BLaER1 (cell line): ENCODE data around the gene SHISAL1.
A peak's percentile ranks its signal among the peaks of the same experiment; 100 is the strongest.

ENCODE experiments used
- H3K27ac ChIP-seq: shearing (Covaris generic); formaldehyde crosslinking; 2 replicates; pipeline ENCODE4 v1.8.1; 2022
- H3K27me3 ChIP-seq: shearing (Covaris generic); formaldehyde crosslinking; 2 replicates; pipeline ENCODE4 v1.8.1; 2022
- H3K36me3 ChIP-seq: shearing (Covaris generic); formaldehyde crosslinking; 2 replicates; pipeline ENCODE4 v1.8.1; 2022
- H3K4me1 ChIP-seq: shearing (Covaris generic); formaldehyde crosslinking; 2 replicates; pipeline ENCODE4 v1.8.1; 2022
- H3K4me2 ChIP-seq: shearing (Covaris generic); formaldehyde crosslinking; 2 replicates; pipeline ENCODE4 v1.8.1; 2022
- H3K4me3 ChIP-seq: shearing (Covaris generic); formaldehyde crosslinking; 2 replicates; pipeline ENCODE4 v1.8.1; 2022
- H3K9ac ChIP-seq: shearing (Covaris generic); formaldehyde crosslinking; 2 replicates; pipeline ENCODE4 v1.8.1; 2022
- H3K9me3 ChIP-seq: shearing (Covaris generic); formaldehyde crosslinking; 2 replicates; pipeline ENCODE4 v1.8.1; 2022
- H4K20me1 ChIP-seq: shearing (Covaris generic); formaldehyde crosslinking; 2 replicates; pipeline ENCODE4 v1.8.1; 2022
- Cebpa-rat ChIP-seq: shearing (Covaris generic); IDR thresholded peaks from 2 replicates; pipeline ENCODE4 v1.8.1; 2022

The SHISAL1 gene

DNA sequence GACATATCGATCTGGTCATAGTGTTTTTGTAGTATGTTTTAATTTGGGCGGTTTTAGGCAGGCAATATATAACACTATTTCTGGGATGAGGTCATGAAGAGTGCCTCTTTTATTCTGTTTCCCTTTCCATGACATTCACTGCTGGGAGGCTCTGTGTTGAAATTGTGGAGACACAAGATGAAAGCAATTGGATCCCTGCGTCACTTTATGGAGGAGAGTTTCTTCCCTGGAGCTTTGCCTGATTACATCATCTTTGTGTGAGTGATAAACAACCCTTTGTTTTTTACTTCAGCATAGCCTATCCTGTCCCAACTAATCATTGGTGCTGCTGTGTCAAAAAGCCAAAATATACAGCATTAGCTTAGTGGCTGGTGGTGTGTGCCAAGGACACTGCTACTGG, 83.4 kb downstream of the SHISAL1 start:
- no peak overlapping the region for H3K4me2 ChIP-seq
- H3K9me3 ChIP-seq = peaks cover 8% of the 10 kb centered on the region
- H3K36me3 ChIP-seq = no peaks in the 10 kb centered on the region
- H3K4me3 ChIP-seq = no peak overlapping the region
- peaks cover 14% of the 10 kb centered on the region; the same call in 1 of the 2 replicates for H3K27me3 ChIP-seq
- no peaks in the 10 kb centered on the region for H4K20me1 ChIP-seq
- H3K9ac ChIP-seq = no peak overlapping the region
- H3K4me1 ChIP-seq = no peaks in the 10 kb centered on the region
- TF ChIP-seq Cebpa-rat = no peak
- H3K27ac ChIP-seq = no peak overlapping the region

DNA sequence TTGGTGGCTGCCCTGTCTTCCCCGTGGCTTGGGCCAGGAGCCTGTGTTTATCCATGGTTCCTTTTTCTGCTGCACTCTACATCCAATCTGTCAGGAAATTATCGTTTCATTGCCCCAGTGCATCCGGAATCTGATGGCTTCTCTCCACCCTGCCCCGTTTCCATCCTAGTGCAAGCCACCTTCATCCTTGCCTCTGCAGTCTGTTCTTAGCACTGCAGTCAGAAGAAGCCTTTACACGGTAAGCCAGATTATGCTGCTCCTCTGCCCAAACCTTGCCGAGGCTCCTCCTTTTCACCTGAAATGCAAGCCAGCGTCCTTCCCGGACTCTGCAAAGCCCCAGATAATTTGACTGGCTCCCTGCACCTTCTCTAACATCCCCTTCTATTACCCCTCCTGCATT, 86.9 kb downstream of the SHISAL1 start:
- Histone ChIP-seq H3K9ac (no peak overlapping the region), H3K27me3 (peaks cover 14% of the 10 kb centered on the region; the same call in 1 of the 2 replicates), H3K4me3 (no peak overlapping the region), H3K4me2 (no peak overlapping the region), H4K20me1 (no peaks in the 10 kb centered on the region), H3K36me3 (no peaks in the 10 kb centered on the region), H3K4me1 (peaks cover 18% of the 10 kb centered on the region), H3K9me3 (peaks cover 8% of the 10 kb centered on the region), H3K27ac (no peak overlapping the region)
- TF ChIP-seq Cebpa-rat = no peak

DNA sequence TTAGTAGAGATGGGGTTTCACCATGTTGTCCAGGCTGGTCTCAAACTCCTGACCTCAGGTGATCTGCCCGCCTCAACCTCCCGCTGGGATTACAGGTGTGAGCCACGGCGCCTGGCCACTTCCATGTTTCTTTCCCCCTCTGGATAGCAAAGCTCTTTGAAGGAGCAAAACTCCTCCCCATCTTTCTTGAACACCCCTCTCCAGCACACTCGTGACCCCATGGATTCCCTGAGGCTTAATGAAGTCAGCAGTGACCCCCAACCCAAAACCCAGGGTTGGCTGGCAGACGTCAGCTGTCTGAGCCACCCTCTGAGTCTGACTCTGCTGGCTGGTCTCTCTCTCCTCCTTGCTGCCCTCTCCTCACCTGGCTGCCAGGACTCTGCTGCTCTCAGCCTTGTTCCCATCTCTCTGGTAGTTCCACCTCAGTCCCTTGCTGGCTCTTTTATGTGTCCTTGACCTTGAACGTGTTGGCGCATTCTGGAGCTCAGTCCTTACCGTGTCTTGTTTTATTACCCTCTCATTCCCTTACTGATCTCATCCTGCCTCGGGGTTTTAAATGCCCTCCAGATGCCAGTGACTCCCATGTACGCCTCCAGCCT, 87.6 kb downstream of the SHISAL1 start:
- H3K4me1 ChIP-seq = peaks cover 23% of the 10 kb centered on the region
- no peak overlapping the region for H3K4me2 ChIP-seq
- H3K9me3 ChIP-seq = peaks cover 8% of the 10 kb centered on the region
- no peak overlapping the region for H3K27ac ChIP-seq
- H3K27me3 ChIP-seq = peaks cover 14% of the 10 kb centered on the region; the same call in 1 of the 2 replicates
- no peaks in the 10 kb centered on the region for H4K20me1 ChIP-seq
- no peak overlapping the region for H3K4me3 ChIP-seq
- H3K9ac ChIP-seq = no peak overlapping the region
- H3K36me3 ChIP-seq = no peaks in the 10 kb centered on the region
- TF ChIP-seq Cebpa-rat = no peak

DNA sequence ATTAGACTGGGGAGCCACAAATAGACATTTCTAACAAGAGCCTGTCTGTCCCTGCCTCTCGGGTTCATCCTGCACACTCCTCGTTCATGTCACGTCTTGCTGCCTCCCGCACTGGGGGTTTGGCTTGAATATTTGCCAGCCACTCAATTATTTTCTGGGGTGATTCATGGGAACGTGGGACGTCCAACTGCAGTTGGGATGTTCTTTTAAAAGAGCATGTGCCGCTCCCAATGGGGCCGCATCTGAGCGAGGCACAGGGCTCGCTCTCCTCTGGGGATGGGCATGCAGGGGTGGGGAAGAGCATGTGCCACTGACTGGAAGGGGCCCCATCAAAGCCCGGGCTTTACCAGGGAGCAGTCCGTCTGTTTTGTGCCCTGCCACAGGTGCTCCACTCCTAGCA, 88.6 kb downstream of the SHISAL1 start:
- H3K9me3 ChIP-seq = peaks cover 8% of the 10 kb centered on the region
- no peaks in the 10 kb centered on the region for H3K36me3 ChIP-seq
- no peak overlapping the region for H3K4me2 ChIP-seq
- peaks cover 14% of the 10 kb centered on the region; the same call in 1 of the 2 replicates for H3K27me3 ChIP-seq
- H3K4me3 ChIP-seq = no peak overlapping the region
- no peaks in the 10 kb centered on the region for H4K20me1 ChIP-seq
- no peak overlapping the region for H3K27ac ChIP-seq
- TF ChIP-seq Cebpa-rat = no peak
- H3K4me1 ChIP-seq = peaks cover 23% of the 10 kb centered on the region
- H3K9ac ChIP-seq = no peak overlapping the region

DNA sequence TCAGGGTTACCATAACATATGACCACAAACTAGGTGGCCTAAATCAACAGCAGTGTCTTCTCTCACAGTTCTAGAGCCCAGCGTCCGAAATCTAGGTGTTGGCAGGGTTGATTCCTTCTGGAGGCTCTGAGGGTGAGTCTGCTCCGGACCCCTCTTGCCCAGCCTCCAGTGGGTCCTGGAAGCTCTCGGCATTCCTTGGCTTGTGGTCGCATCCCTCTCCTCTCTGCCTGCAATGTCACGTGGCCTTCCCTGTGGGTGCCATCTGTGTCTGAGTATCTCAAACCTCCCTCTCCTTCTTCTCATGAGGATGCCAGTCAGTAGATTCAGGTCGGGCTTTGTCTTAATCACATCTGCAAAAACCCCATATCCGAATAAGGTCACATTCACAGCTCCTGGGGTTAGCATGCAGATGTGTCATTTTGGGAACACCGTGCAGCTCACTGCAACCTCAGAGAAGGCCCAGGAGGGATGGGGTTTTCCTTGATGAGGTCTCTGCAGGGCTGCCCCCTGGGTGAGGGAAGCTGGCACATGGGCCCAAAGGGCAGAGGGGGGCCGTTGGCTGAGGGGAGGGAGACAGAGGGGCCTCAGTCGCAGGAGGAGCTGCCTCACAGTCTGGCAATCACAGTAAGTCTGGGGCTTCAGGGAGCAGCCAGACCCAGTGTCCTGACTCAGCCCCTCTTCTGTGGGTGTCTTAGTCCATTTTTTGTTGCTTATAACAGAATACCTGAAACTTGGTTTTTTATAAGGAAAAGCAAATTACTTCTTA, 90.9 kb downstream of the SHISAL1 start:
- Histone ChIP-seq H3K9ac (no peak overlapping the region), H3K36me3 (no peaks in the 10 kb centered on the region), H4K20me1 (no peaks in the 10 kb centered on the region), H3K4me3 (no peak overlapping the region), H3K27me3 (peaks cover 14% of the 10 kb centered on the region; the same call in 1 of the 2 replicates), H3K4me1 (peaks cover 23% of the 10 kb centered on the region), H3K4me2 (peak overlapping the region; percentile 56; the same call in 1 of the 2 replicates), H3K27ac (no peak overlapping the region), H3K9me3 (no peaks in the 10 kb centered on the region; the same call in 1 of the 2 replicates)
- TF ChIP-seq Cebpa-rat = no peak

DNA sequence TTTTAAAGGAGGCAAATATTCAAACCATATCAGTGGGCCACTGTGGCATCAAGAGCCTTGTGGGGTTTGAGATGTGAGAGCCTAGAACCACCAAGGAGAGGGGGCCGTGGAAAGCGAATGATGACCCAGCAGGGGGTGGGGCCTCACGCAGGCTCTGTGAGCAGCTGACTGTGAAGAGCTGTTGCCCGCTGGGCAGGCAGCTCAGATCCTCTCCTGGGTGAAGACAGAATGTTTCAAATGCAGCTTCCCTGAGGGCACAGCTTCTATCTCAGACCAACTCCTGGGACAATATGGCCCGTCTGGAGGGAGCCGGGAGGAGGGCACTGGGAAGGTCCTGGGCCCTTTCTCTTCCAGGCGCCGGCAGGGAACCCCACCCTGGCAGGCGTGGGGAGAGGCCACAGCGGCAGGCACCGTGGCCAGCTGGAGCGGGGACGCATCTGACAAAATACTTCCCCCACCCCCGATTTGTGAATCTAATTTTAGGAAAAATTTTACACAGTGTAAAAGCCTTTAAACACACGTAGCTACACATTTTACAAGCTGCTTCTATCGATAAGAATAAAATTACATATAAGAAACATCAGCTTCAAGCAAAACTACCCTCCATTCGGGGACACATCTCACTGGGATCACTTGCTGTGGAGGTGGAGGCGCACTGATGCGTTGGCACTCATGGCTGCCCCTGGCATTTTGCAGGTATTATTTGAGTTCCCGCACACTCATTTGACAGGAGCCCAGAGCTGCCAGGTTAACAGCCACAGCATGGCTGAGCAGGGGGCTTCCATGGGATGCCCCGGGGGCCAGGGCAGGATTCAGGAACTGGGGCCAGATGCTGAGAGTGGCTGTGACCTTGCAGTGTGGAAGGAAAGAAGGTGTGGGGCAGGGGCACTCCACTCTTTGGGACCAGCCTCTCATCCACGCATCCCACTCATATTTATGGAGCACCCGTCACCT, 91.7 kb downstream of the SHISAL1 start:
- Histone ChIP-seq H3K36me3 (no peaks in the 10 kb centered on the region), H3K27ac (no peak overlapping the region), H3K9ac (no peak overlapping the region), H3K9me3 (no peaks in the 10 kb centered on the region; the same call in 1 of the 2 replicates), H3K4me3 (no peak overlapping the region), H3K27me3 (peaks cover 11% of the 10 kb centered on the region; the same call in 1 of the 2 replicates), H3K4me2 (peak overlapping the region; percentile 29), H4K20me1 (no peaks in the 10 kb centered on the region), H3K4me1 (peaks cover 23% of the 10 kb centered on the region)
- TF ChIP-seq Cebpa-rat = no peak

DNA sequence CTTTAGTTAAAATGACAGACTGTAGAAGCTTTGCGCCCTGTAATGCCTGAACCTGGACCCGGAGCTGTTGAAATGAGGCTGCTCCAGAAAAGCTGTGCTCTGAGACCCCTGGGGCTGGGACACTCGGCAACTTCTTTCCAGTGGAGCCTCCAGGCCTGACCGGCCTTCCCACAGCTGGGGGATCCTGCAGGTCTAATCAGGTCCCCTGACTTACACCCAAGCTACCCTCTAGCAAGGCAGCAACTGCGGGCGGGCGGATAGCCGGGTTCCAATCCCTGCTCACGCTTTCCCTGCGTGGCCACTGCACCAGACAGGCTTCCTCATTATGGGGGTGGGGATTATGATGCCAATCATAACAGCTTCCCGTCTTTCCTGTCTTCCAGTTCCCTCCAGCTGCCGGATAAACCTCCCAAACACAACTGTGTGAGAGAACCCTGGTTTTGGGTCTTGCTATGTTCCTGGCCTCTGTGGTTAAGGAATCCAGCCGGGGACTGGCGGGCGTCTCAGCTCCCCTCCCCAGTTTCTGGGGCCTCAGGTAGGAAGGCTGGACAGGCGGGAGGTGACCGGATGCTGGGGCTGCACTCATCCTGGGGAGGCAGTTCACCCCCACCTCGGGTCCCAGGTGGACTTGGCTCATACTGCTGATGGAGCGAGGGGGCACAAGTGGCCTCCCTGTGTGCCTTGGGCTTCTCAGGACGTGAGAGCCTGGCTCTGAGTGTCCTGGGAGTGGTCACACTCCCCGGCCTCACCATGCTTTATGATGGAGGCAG, 93.5 kb downstream of the SHISAL1 start:
- Histone ChIP-seq H3K4me3 (no peak overlapping the region), H3K4me1 (peaks cover 23% of the 10 kb centered on the region), H3K36me3 (no peaks in the 10 kb centered on the region), H3K9me3 (peaks cover 14% of the 10 kb centered on the region), H3K27ac (no peak overlapping the region), H3K9ac (no peak overlapping the region), H3K27me3 (no peaks in the 10 kb centered on the region), H4K20me1 (no peaks in the 10 kb centered on the region), H3K4me2 (no peak overlapping the region)
- TF ChIP-seq Cebpa-rat = no peak

DNA sequence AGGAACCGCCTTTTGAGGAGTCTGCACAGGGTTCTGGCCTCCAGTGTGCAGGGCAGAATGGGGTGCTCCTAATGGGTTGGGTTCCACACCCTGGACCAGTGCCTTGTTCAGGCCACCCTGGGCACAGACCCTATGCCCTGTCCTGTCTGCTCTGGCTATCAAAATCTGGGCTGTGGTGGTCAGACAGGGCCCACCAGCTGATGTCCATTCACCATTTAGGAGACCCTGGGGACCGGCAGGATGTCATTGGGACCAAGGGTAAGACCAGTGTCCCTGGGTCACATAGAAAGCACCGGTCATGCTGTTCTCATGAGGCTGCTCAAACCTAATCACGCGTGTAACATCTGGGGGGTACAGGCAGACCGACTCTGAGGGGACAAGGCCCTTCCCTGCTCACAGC, 94.7 kb downstream of the SHISAL1 start:
- Histone ChIP-seq H3K4me3 (no peak overlapping the region), H3K9ac (no peak overlapping the region), H3K4me1 (peaks cover 23% of the 10 kb centered on the region), H3K9me3 (peaks cover 16% of the 10 kb centered on the region), H3K27ac (no peak overlapping the region), H3K36me3 (no peaks in the 10 kb centered on the region), H3K27me3 (no peaks in the 10 kb centered on the region), H4K20me1 (no peaks in the 10 kb centered on the region), H3K4me2 (no peak overlapping the region)
- TF ChIP-seq Cebpa-rat = no peak

DNA sequence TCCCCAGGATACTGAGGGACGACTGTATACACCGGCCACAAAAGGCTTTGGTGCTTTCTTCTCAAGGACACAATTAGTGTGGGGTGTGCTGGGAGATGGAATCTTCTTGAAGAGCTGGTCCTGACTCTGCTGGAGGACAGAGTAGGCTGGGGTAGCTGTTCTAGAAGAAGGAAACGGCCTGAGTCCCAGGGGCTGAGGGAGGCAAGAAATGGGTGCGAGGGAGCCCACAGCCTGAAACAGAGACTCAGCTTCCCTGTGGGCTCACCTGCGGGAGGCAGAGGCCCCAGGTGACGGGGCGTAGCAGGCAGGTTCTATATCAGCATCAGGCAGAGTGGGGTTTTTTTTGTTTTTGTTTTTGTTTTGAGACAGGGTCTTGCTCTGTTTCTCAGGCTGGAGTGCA, 95.4 kb downstream of the SHISAL1 start:
- H3K4me1 ChIP-seq = peaks cover 20% of the 10 kb centered on the region
- no peak overlapping the region for H3K4me2 ChIP-seq
- no peaks in the 10 kb centered on the region for H3K27me3 ChIP-seq
- H3K9ac ChIP-seq = no peak overlapping the region
- TF ChIP-seq Cebpa-rat = no peak
- H3K27ac ChIP-seq = no peak overlapping the region
- H3K36me3 ChIP-seq = no peaks in the 10 kb centered on the region
- H4K20me1 ChIP-seq = no peaks in the 10 kb centered on the region
- no peak overlapping the region for H3K4me3 ChIP-seq
- peaks cover 16% of the 10 kb centered on the region for H3K9me3 ChIP-seq
